Left lung (tissue), 10 donors: ENCODE data around the gene TNK1. TPM values are rescaled to one million over a fixed set of nuclear protein-coding genes. Genes with fewer than 3 reads are reported as not detected.

Experiments
- ATAC-seq: fragments of 200-7000 bp; cut with Tn5 transposase; one replicate; pipeline ENCODE4 v1.9.1; 2020; ENCODE audit warnings: moderate library complexity
- DNase-seq, 4 donors: peaks; one replicate each; pipeline ENCODE4 v3.0.0-alpha.2; 2013 to 2020
- H3K27ac ChIP-seq, 2 donors: fragments of 200-600 bp; sonication (generic) in 1 of 2; one replicate each; pipeline versions ENCODE4 v1.5.0 to v1.8.0; 2020 to 2021
- H3K27me3 ChIP-seq, 2 donors: fragments of 200-600 bp; sonication (generic) in 1 of 2; one replicate each; pipeline versions ENCODE4 v1.5.0 to v1.8.0; 2020 to 2021
- H3K36me3 ChIP-seq, 2 donors: fragments of 200-600 bp; sonication (generic) in 1 of 2; one replicate each; pipeline versions ENCODE4 v1.5.0 to v1.8.0; 2020 to 2021
- H3K4me1 ChIP-seq, 2 donors: fragments of 200-600 bp; one replicate each; pipeline ENCODE4 v1.8.0; 2021
- H3K4me3 ChIP-seq, 2 donors: fragments of 200-600 bp; sonication (generic) in 1 of 2; one replicate each; pipeline versions ENCODE4 v1.5.0 to v1.8.0; 2020 to 2021; ENCODE audit warnings: mild to moderate bottlenecking in 1 of 2
- H3K9me3 ChIP-seq, 2 donors: fragments of 200-600 bp; sonication (generic) in 1 of 2; one replicate each; pipeline versions ENCODE4 v1.5.0 to v1.8.0; 2020 to 2021
- CTCF ChIP-seq, 2 donors: fragments of 200-600 bp; sonication (generic) in 1 of 2; IDR thresholded peaks; one replicate each; pipeline versions ENCODE4 v1.5.0 to v1.8.0; 2021; ENCODE audit warnings: antibody characterized with exemption in 2 of 2
- intact Hi-C, 2 donors: fragments of 100-400 bp; cut with DNase I; formaldehyde crosslinking; loops; one replicate each; pipeline versions ENCODE4 v1.11.2 to v1.14.2; 2022
- polyA plus RNA-seq, 6 donors: library from polyadenylated mRNA; unstranded; fragments of 120-200 nt; gene quantifications; one replicate each; pipeline ENCODE4 v1.2.1, GENCODE V29; 2013; ENCODE audit not compliant: insufficient read length in 6 of 6
- total RNA-seq, 2 donors: library from RNA; stranded (reverse); fragmentation: NEBNext Ultra II Directional; extraction: Animal tissue kit (Norgen Biotek cat#: 25700); gene quantifications; one replicate each; pipeline ENCODE4 v1.2.1, GENCODE V29; 2021
- donor health status: DM: no; HTN: yes; CAD: no.
- donor health status: DM: no; HTN: no; CAD: no.

Gene TNK1
- total and polyA plus RNA-seq, 8 donors = 5.3 to 8.7 (median 6.3) TPM

GRCh38 chr17:7394452-7395191, 13.7 kb downstream of the TNK1 start, which contains the start of gene PLSCR3:
PLSCR3 (minus strand) TSS chr17:7394525; CDS start chr17:7394110, 415 bp downstream.
- intact Hi-C loops = no loop called here
- ATAC-seq (peak; percentile 97), DNase-seq (peak; percentile 85 to 98 (median 90))
- Histone ChIP-seq H3K4me3 (peak within 1 kb of the TSS; percentile 69 to 96), H3K9me3 (no peaks in the 10 kb centered on the region), H3K27me3 (no peaks in the 10 kb centered on the region), H3K27ac (peak within 1 kb of the TSS; percentile 92 to 93), H3K36me3 (peaks cover 0 to 23% of the 10 kb centered on the region in 2 donors), H3K4me1 (peaks cover 0 to 21% of the 10 kb centered on the region in 2 donors)
- TF ChIP-seq CTCF (IDR thresholded peaks at IDR 0.05) = peak in 1 of 2 donors; percentile 34

GRCh38 chr17:7396147-7396546, 15.3 kb downstream of the TNK1 start:
- Histone ChIP-seq H3K27ac (no peak overlapping the region), H3K9me3 (no peaks in the 10 kb centered on the region), H3K4me3 (no peak overlapping the region), H3K4me1 (peaks cover 0 to 18% of the 10 kb centered on the region in 2 donors), H3K27me3 (no peaks in the 10 kb centered on the region), H3K36me3 (peaks cover 0 to 8% of the 10 kb centered on the region in 2 donors)
- no peak for TF ChIP-seq CTCF (IDR thresholded peaks at IDR 0.05)
- DNase-seq (peak in 1 of 4 donors; percentile 3), ATAC-seq (no peak)
- intact Hi-C loops = no loop called here

GRCh38 chr17:7398612-7399011, 17.7 kb downstream of the TNK1 start:
- Histone ChIP-seq H3K9me3 (no peaks in the 10 kb centered on the region), H3K27ac (no peak overlapping the region), H3K4me3 (no peak overlapping the region), H3K36me3 (no peaks in the 10 kb centered on the region), H3K4me1 (peaks cover 7 to 27% of the 10 kb centered on the region in 2 donors), H3K27me3 (no peaks in the 10 kb centered on the region)
- no peak for DNase-seq
- intact Hi-C loops = no loop called here
- TF ChIP-seq CTCF (IDR thresholded peaks at IDR 0.05) = no peak
- ATAC-seq = no peak

GRCh38 chr17:7403043-7403726, 22.3 kb downstream of the TNK1 start:
- H3K9me3 ChIP-seq = no peaks in the 10 kb centered on the region
- H3K27ac ChIP-seq = peak overlapping the region; percentile 87
- peak overlapping the region; percentile 57 to 59 for H3K4me3 ChIP-seq
- peaks cover 7 to 26% of the 10 kb centered on the region in 2 donors for H3K4me1 ChIP-seq
- ATAC-seq = peak; percentile 0
- H3K36me3 ChIP-seq = no peaks in the 10 kb centered on the region
- no peak for TF ChIP-seq CTCF (IDR thresholded peaks at IDR 0.05)
- intact Hi-C loops = no loop called here
- H3K27me3 ChIP-seq = peaks cover 0 to 29% of the 10 kb centered on the region in 2 donors
- peak in 1 of 4 donors; percentile 25 for DNase-seq

GRCh38 chr17:7403727-7403976, 22.8 kb downstream of the TNK1 start:
- Histone ChIP-seq H3K27ac (peak overlapping the region; percentile 87), H3K4me1 (peaks cover 7 to 26% of the 10 kb centered on the region in 2 donors), H3K36me3 (no peaks in the 10 kb centered on the region), H3K9me3 (no peaks in the 10 kb centered on the region), H3K4me3 (peak overlapping the region; percentile 57 to 59), H3K27me3 (peaks cover 0 to 34% of the 10 kb centered on the region in 2 donors)
- intact Hi-C loops = no loop called here
- TF ChIP-seq CTCF (IDR thresholded peaks at IDR 0.05) = no peak
- DNase-seq (no peak), ATAC-seq (peak; percentile 55)
